HG03045 (cell line): ENCODE data around the gene CEP170.

Experiments used
- ATAC-seq: cut with Tn5 transposase; IDR thresholded peaks from one replicate; pipeline ENCODE4 v1.9.1; 2021; ENCODE audit warnings: mild to moderate bottlenecking, moderate library complexity; ENCODE audit not compliant: unreplicated experiment

The CEP170 gene

DNA sequence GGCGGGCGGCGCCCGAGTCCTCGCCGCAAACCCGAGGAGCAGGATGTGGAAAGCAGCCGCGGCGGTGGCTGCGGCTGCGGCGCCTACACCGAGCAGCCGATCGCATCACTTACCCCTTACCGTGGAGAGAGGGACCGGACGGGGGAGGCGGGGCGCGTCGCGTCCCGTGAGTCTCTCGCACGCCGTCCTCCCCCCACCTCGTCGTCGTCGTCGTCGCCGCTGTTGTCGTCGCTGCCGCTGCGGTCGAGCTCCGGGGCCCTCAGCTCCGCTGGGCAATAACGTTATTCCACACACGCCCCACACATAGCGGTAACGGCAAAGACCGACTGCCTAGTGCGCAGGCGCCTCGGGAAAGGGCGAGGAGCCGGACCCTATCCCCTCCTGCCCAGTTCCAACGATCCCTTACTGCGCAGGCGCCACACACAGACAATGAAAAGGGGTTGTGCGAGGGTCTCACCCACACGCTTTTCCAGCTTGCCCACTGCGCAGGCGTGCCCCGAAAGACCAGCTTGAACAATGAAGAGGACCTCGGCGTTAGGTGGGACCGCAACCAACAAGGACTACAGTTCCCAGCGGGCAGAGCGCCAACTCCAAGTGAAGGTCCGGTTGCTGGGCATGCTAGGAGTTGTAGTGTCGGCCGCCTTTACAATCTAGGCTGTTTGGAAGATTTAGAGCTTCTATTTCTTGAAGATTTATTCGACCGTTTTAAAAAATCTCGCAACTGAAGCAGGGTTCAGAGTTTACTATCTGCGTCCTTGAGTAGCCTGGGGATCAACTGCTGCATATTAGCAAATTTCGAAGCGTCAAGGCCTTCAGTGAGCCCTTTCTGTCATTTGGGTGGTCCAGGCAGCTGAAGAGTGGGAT lies at the start of gene CEP170:
CEP170 (minus strand) TSS at position 355 of the 864 bp plus-strand sequence. CDS start 30,001 bp downstream, outside the sequence.
- peak; percentile 57 for ATAC-seq

DNA sequence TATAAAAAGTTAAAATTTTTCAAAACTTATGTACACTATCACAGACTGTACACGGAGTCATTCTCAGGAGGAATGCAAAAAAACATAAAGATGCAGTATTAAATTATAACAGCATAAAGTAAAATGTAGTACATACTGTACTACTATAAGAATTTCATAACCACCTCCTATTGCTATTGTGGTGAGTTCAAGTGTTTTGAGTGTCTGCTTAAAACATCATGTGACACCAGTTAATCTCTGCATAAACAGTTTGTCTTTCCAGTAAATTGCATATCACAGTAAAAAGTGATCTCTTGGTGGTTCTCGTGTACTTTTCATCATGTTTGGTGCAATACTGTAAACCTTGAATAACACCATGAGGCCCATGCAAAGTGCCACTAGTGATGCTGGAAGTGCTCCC lies 46.0 kb upstream of the CEP170 start:
- no peak for ATAC-seq

DNA sequence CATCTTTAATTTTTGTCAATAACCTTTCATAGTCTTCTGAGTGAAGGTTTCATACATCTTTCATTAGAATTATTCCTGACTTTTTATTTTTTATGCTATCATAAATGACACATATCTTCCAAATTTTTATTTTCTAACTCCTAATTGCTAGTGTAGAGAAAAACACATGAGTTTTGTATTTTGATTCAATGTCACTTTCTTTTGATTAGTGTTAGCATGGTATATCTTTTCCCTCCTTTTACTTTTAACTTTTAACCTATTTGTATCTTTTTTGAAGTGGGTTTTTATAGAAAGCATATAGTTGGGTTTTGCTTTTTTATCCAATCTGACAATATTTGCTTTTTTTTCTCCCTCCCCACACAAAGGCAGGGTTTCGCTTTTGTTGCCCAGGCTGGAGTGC lies 44.0 kb upstream of the CEP170 start:
- ATAC-seq, result no peak

DNA sequence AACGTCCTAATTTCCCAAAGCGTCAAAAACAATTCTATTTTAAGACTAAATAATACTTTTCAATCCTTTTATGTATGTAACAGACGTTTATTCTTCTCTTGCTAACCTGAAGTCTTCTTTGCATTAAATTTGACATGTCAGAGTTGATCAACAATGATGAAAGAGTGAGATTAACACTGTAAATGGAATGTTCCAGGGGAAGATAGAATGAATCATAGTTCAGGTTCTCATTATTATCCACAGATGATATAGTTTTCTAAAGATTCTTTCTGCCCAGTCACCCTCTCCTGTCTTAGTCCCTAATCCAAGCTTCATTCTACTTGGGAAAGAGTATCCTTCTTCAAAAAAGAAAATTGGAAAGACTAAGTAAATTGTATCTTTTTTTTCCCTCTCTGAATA lies 39.6 kb upstream of the CEP170 start:
- ATAC-seq, result no peak

DNA sequence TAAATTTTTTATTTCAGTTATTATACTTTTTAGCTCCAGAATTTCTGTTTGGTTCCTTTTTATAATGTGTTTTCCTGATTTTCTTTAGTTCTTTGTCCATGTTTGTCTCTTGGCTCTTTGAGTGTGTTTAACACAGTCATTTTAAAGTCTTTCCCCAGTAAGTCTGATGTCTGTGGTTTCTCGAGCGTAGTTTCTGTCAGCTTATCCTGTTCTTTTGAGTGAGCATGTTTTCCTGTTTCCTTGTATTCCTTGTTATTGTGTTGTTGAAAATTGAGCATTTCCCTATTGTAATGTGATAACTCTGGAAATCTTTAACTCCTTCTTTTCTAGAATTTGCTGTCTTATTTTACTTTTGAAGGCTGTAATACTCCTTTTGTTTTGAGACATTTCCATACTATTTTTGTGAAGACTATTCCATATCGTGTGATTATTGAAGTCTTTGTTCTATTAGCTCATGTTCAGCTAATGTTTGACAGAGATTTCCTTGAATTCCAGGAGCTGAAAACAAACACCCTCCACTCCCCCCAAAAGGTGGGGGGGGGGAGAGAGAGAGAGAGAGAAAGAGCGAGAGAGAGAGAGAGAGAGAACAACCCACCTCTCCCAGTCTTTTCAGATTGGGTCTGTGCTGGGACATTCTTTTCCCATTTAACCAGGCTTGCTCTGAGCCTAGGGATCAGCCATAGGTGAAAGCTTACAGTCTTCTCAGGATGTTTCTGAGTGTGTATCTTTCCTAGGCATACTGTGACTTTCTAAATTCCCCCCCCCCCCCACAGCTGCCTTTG lies 39.1 kb upstream of the CEP170 start:
- no peak for ATAC-seq

DNA sequence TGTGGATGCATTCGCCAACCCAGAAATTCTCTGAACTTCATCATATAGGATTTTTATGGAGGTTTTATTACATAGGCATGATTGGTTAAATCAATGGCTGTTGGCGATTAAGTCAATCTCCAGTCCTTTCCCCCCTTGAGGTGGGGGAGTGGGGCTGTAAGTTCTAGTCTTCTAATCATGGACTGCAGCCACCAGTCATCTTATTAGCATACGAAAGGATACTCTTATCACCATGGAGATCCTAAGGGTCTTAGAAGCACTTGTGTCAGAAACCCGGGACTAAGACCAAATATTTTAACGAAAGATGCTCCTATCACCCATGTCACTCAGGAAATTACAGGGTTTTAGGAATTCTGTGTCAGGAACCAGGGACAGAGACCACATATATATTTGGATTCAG lies 37.0 kb upstream of the CEP170 start:
- ATAC-seq, result no peak

DNA sequence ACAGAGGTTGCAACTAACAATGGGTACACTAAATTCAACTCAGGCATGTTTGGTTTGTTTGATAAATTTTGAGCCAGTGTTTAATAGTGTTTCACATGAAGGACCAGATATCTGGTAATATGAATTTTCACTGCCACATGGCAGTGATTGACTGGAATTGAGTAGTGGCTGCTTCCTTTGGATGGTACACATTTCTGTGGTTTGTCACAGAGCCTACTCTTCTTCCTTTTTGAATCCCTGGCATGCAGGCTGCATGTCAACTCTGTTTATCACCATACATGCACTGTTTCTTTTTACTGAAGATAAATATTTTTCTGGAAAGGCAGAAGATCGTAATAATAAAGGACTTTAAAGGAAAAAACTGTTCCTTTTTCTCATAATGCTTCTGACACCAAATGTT lies 36.2 kb upstream of the CEP170 start:
- ATAC-seq, result no peak

- ATAC-seq, result no peak
Measured at GRCh38 chr1:243288062-243288461, 33.0 kb upstream of the CEP170 start.

DNA sequence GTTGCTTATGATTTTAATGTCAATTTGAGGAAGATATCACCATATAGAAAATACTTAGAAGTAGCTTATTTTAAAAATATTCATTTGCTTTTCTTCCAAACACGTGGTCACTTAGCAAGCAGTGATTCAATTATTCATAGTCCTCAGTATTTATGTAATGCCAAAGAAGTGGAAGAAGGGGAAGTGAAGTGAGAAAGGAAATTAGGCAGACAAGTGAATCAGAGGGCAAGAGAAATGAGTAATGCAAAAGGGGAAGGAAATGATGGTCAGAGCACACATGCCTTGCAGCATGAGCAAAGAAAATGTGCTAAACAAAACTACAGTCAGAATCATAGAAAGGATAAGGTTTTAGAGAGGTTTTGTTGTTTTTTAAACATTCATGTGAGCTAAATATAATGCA lies 32.6 kb upstream of the CEP170 start:
- peak; percentile 78 for ATAC-seq

- ATAC-seq, result no peak
Measured at GRCh38 chr1:243287123-243287460, 32.0 kb upstream of the CEP170 start.

DNA sequence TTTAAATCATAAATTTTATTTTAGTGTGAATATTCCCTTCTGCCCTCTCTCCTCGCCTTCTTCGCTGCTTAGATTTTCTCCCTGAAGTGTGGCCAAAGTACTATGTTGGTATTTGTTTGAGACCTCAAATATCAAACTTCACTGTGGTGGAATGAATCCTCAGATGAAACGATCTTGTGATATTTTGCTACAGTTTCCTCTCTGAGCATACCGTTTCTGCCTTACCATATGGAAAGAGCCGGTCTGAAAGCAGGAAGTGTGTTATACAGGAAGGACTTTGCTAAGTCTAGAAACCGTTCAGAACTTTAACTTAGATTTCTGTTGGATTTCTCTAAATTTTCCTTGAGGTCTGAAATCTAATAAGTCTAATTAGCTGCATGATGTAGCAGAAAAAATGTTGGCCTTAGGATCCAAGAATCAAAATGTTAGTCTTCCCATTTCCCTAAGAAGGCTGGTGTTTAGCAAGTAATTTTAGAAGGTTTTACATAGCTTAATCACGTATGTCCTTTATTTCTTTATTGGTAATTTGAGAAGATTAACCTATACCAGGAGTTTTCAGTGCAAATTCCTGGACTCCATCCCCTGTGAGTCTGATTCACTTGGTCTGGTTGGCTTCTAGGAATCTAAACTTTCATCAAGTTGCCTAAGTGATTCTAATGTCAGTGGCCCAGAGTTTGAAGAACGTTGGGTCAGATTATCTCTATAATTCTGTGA lies 31.5 kb upstream of the CEP170 start:
- ATAC-seq, result no peak

GRCh38 chr1:243281672-243282071 lies 26.6 kb upstream of the CEP170 start:
- no peak for ATAC-seq

DNA sequence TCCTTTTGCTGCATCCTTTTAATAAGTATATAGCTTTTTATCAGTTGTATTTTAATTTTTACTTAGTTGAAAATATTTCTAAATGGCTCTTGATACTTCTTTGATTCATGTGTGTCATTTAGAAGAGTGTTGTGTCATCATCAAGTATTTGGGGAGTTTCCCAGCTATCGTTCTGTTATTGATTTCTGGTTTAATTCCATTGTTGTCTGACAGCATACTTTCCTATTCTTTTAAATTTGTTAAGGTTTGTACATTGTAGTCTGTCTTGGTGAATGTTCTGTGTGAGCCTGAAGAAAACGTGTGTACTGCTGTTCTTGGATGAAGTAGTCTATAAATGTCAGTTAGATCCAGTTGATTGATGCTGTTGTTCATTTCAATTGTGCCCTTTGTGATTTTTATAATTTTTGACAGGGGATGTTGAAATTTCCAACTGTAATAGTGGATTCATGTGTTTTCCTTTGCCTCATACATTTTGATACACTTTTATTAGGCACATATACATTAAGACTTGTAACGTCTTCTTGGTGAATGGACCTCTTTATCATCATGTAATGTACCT lies 25.6 kb upstream of the CEP170 start:
- no peak for ATAC-seq

DNA sequence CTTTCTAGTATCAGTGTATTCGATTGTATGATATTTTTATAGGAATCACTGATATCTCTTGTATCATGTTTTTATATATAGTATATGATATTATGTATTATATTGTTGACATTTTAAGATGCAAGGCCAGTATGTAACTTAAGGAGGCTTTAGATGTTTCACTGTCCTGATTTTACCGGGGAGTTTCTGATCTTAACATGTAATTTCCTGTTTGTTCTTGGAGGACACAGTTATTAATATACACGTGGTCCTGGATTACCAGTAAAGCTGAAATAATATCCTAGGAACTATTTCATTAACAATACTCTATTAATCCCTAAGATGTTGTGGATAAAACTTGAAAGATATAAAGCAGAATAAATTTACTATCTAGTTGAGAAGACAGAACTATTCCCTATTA lies 20.2 kb upstream of the CEP170 start:
- no peak for ATAC-seq

GRCh38 chr1:243273945-243274344 lies 18.9 kb upstream of the CEP170 start:
- ATAC-seq, result no peak

GRCh38 chr1:243273506-243273905 lies 18.4 kb upstream of the CEP170 start:
- ATAC-seq, result no peak

- no peak for ATAC-seq
Measured at GRCh38 chr1:243272401-243272800, 17.3 kb upstream of the CEP170 start.

DNA sequence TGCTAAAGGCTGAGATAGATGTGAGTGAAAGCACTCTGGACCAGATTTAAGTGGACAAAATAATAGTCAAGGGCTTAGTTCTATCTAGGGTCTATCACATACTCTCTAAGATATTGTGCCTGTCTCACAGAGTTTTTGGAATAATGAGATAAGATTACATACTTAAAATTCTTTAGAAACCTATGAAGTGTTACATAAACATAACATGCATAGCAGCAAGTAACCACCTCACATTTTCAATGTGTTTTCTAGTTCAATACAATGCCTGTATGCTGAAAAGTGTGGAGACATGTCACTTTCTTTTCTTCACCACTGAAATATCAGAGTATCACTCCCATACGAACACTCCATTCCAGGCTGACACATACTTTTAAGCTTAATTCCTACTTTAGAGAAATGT lies 16.9 kb upstream of the CEP170 start:
- ATAC-seq, result no peak

- no peak for ATAC-seq
Measured at GRCh38 chr1:243270097-243270864, 15.2 kb upstream of the CEP170 start.

GRCh38 chr1:243269461-243269801 lies 14.3 kb upstream of the CEP170 start:
- ATAC-seq, result peak; percentile 57
